GM18861 (cell line): ENCODE results near the gene GNG5.
"Not testable (repeated sequence)": the region's sequence is repeated elsewhere in the genome, so short reads cannot be mapped to it uniquely, and the experiment has no call there.

ENCODE experiments used
- ATAC-seq: cut with Tn5 transposase; IDR thresholded peaks from one replicate; pipeline ENCODE4 v1.9.1; 2021; ENCODE audit not compliant: unreplicated experiment

The GNG5 gene

GRCh38 chr1:84489766-84490165 is 16.6 kb downstream of the GNG5 start:
- no peak for ATAC-seq

- no peak for ATAC-seq
Observed at GRCh38 chr1:84488107-84488506, 18.3 kb downstream of the GNG5 start.

- no peak for ATAC-seq
Observed at GRCh38 chr1:84481317-84481716, 25.1 kb downstream of the GNG5 start.

- ATAC-seq: no peak
Observed at GRCh38 chr1:84480650-84481049, 25.7 kb downstream of the GNG5 start.

- peak; percentile 3 for ATAC-seq
Observed at GRCh38 chr1:84479998-84480397, 26.4 kb downstream of the GNG5 start.

- ATAC-seq: peak; percentile 91
Observed at GRCh38 chr1:84478876-84479868, 27.2 kb downstream of the GNG5 start, which contains the start of gene RPF1. Gene RPF1 (plus strand): TSS chr1:84479266. CDS start chr1:84479282, 16 bp downstream.

- no peak for ATAC-seq
Observed at GRCh38 chr1:84476225-84476624, 30.2 kb downstream of the GNG5 start.

GRCh38 chr1:84467298-84467697 is 39.1 kb downstream of the GNG5 start:
- ATAC-seq: no peak

GRCh38 chr1:84462118-84462517 is 44.3 kb downstream of the GNG5 start:
- no peak for ATAC-seq

- ATAC-seq: no peak
Observed at GRCh38 chr1:84452436-84452835, 53.9 kb downstream of the GNG5 start.

- ATAC-seq: no peak
Observed at GRCh38 chr1:84450910-84451309, 55.5 kb downstream of the GNG5 start.

GRCh38 chr1:84448704-84449103 is 57.7 kb downstream of the GNG5 start:
- not testable (repeated sequence) for ATAC-seq
